RCC 7860 (cell line): Measurements from ENCODE around the gene JMJD1C.

Experiments used
- DNase-seq: peaks from one replicate; pipeline ENCODE4 v3.0.0-alpha.2; 2015; ENCODE audit warnings: low spot score
- FAIRE-seq: peaks from 2 replicates; lab custom pipeline; 2012; peaks lifted over from hg19 to GRCh38; lab: Jason Lieb, UNC

JMJD1C gene

DNA sequence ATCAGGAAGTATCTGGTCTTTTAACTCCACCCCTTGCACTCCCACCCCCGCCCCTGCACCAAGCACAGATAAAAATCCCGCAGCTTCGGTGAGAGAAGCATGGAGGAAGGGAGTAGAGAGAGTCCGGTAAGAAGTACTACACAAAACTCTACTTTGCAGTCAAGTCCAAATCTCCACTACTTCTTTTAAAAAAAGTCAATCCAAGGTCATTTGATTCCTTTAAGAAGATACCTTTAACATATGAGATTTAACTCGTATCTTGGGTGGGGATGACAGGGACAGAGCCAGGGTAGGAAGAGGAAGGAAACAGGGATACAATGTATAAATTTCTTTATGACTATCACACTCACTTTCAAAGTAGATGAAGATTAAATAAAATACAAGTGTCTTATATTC lies 200.6 kb downstream of the JMJD1C start:
- DNase-seq, result peak; percentile 37
- no peak for FAIRE-seq

- no peak for FAIRE-seq
Measured at GRCh38 chr10:63264617-63265221, 201.1 kb downstream of the JMJD1C start.

GRCh38 chr10:63262430-63263073 lies 203.2 kb downstream of the JMJD1C start:
- no peak for DNase-seq
- no peak for FAIRE-seq

More at GRCh38 chr10:63264617-63265221, 201.1 kb downstream of the JMJD1C start:
- no peak for DNase-seq

- FAIRE-seq, result peak; percentile 52
- no peak for DNase-seq
Measured at GRCh38 chr10:63261496-63261895, 204.3 kb downstream of the JMJD1C start.

DNA sequence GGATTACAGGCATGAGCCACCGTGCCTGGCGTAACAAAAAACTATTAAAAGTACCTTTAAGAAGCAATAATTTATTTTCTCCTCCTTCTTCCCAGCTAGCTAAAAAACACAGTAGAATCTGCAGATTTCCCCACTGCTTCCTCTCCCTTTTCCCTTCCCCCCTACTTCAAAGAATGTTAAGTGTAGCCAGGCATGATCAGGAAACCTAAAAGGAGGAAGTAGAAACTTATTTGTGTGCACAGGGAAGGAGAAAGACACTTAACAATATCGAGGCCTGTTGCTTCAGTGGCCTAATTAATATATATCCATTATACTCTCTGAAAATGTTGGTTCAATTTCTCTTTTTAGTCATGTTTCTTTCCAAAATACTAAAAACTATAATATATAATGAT lies 204.9 kb downstream of the JMJD1C start:
- no peak for DNase-seq

DNA sequence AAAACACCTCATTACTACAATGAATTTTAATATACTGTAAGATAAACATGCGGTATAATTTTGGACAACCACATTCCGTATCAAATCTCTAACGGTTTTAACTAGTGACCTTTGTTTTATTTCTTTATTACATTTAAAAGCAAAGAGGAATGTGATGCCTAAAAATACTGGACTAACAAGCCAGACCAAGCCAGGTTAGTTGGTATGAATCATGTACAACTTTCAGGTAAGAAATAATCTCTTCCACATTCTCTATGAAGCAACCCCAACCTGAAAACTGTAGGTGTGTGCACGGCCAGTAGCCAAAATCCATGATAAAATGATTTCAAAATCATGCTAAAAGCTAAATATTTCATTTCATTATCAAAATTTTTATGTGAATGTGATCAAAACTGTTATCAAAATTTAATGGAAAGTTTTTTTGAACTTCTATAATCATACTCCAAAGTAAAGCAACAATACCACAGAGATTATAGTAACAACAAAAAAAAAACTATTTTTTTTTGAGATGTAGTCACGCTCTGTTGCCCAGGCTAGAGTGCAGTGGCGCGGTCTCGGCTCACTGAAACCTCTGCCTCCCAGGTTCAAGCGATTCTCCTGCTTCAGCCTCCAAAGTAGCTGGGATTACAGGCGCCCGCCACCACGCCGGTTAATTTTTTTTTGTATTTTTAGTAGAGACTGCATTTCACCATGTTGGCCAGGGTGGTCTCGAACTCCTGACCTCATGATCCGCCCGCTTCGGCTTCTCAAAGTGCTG lies 205.5 kb downstream of the JMJD1C start:
- DNase-seq (no peak), FAIRE-seq (no peak)

More for the DNA sequence above, 204.9 kb downstream of the JMJD1C start:
- no peak for FAIRE-seq

DNA sequence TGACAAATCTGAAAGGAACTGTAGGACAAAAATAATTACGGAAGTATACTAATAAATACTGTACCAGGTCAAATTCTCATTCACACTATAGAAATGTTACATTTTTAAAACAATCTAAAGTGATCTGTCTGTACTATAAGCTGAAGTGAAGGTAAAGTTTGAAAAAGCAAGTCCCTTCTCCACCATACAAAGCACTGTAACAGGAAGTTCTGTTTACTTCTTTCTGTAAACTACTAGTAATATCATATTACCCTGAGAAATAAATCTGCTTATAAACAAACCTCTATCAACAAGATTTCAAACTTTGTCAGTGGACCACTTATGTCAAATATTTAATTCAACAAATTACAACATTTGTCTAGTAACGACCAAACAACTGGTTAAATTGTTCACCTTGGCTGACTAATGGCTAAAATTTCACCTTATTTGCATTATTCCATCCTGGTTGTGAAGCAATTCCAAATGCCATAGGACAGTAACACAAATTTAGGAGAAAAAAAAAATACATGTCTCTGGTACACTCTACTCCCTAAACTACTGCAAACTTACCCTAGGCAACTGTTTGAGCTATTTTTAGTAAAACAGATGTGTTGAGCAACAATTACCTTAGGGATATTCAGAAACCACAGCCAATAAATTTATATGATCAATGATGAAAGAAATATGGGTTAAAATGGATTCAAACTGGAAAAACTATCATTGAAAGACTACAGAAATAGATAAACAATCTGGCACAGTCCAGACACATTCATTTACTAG lies 206.7 kb downstream of the JMJD1C start:
- FAIRE-seq, result no peak
- no peak for DNase-seq

DNA sequence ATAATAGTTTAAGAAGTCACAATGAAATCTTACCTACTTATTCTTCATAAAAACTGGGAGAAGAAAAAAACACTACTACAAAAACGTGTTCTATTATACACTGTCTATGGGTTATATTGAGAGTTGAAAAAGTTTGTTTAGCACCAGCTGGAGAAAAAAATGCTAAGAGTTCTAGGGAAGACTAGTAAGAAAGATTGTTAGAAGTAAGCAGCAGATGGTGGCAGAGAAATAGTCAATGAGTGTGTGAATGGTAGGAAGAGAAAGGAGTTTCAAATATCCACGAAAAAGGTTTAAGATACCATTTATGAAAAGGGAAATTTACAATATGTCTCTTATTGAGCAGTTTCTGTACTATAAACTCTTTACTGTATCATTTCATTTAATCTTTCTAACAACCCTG lies 208.0 kb downstream of the JMJD1C start:
- no peak for FAIRE-seq
- no peak for DNase-seq

GRCh38 chr10:63256009-63256773 lies 209.6 kb downstream of the JMJD1C start:
- no peak for DNase-seq
- no peak for FAIRE-seq

GRCh38 chr10:63255316-63255715 lies 210.5 kb downstream of the JMJD1C start:
- DNase-seq, result no peak
- FAIRE-seq, result no peak

- FAIRE-seq, result no peak
Measured at GRCh38 chr10:63253040-63253439, 212.7 kb downstream of the JMJD1C start.

GRCh38 chr10:63252095-63252762 lies 213.5 kb downstream of the JMJD1C start:
- FAIRE-seq (no peak), DNase-seq (no peak)

More at GRCh38 chr10:63253040-63253439, 212.7 kb downstream of the JMJD1C start:
- no peak for DNase-seq

- FAIRE-seq, result no peak
Measured at GRCh38 chr10:63250032-63250431, 215.7 kb downstream of the JMJD1C start.

DNA sequence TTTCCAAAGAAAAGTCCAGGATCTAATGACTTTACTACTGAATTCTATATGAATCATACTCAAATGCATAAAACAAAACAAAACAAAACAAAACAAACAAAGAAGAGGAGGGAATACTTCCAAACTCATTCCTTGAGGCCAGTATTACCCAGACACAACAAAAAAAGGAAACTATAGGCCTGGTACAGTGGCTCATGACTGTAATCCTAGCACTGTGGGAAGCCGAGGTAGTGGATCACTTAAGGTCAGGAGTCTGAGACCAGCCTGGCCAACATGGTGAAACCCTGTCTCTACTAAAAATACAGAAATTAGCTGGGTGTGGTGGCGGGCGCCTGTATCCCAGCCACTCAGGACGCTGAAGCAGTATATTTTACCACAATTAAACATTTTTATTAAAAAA lies 218.0 kb downstream of the JMJD1C start:
- DNase-seq (no peak), FAIRE-seq (no peak)

More at GRCh38 chr10:63250032-63250431, 215.7 kb downstream of the JMJD1C start:
- DNase-seq, result no peak

DNA sequence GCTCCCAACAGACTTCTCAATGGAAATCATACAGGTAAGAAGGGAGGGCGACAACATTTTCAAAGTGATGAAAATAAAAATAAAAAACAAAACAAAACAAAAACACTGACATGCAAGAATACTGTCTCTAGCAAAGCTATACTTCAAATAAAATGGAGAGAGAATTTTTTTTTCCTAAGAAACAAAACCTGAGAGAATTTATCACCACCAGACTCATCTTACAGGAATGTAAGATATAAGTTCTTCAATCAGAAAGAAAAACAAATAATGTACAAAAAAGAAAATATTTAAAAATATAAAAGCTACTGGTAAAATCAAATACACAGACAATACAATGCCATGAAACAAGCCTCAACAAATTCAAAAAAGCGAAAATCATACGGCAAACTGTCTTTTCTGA lies 219.4 kb downstream of the JMJD1C start:
- DNase-seq (no peak), FAIRE-seq (no peak)

DNA sequence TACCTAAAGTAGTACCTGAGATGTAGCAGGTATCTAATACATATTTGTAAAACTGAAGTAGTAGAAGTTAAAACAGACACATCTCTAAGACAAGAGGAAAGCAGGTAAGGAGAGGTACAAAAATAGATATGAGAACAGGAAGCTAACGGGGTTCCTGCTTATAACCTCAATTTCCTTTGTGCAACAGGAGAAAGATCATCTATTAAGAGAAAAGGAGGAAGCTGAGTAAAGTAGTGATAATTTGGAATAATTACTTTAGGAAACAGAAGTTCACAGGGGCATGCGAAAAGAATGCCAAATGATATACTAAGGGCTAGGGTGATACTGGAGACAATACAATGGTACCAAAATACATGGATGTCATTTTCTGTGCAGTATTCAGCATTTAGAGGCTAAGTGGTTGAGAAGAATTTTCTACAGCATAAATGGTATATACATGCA lies 223.9 kb downstream of the JMJD1C start:
- no peak for FAIRE-seq
- DNase-seq, result no peak

GRCh38 chr10:63240807-63241206 lies 225.0 kb downstream of the JMJD1C start:
- DNase-seq (no peak), FAIRE-seq (no peak)

GRCh38 chr10:63238501-63238900 lies 227.3 kb downstream of the JMJD1C start:
- FAIRE-seq (no peak), DNase-seq (no peak)

- DNase-seq (no peak), FAIRE-seq (no peak)
Measured at GRCh38 chr10:63237396-63237795, 228.4 kb downstream of the JMJD1C start.
